HFFc6 (cell line): ENCODE data around the gene GRB14. TPM values are rescaled to one million over a fixed set of nuclear protein-coding genes. Genes with fewer than 3 reads are reported as not detected.

Source experiments
- DNase-seq: peaks from one replicate; pipeline ENCODE4 v3.0.0-alpha.2; 2018
- H3K27ac Mint-ChIP-seq: 2 replicates; pipeline ENCODE4 v1.8.0; 2020; ENCODE audit warnings: mild to moderate bottlenecking, mixed read lengths
- H3K27me3 Mint-ChIP-seq: 2 replicates; pipeline ENCODE4 v1.8.0; 2021; ENCODE audit warnings: mild to moderate bottlenecking, moderate library complexity, mixed read lengths; ENCODE audit not compliant: insufficient read depth
- H3K36me3 Mint-ChIP-seq: 2 replicates; pipeline ENCODE4 v1.8.0; 2021; ENCODE audit warnings: low read depth, mixed read lengths
- H3K4me1 Mint-ChIP-seq: 2 replicates; pipeline ENCODE4 v1.8.0; 2020; ENCODE audit warnings: low read depth, mixed read lengths
- H3K4me3 Mint-ChIP-seq: 2 replicates; pipeline ENCODE4 v1.8.0; 2020; ENCODE audit warnings: mild to moderate bottlenecking, moderate library complexity, mixed read lengths
- H3K9me3 Mint-ChIP-seq: 2 replicates; pipeline ENCODE4 v1.8.0; 2020; ENCODE audit warnings: mild to moderate bottlenecking, mixed read lengths
- total RNA-seq, 6 experiments: library from RNA; stranded (reverse); fragmentation: NEBNext Ultra II Directional; extraction: Animal tissue kit (Norgen Biotek cat#: 25700); gene quantifications; 2 replicates in 1 of 6; 3 replicates in 5 of 6; pipeline ENCODE4 v1.2.3, GENCODE V29; 2021
- TF ChIP-seq, protein P1 (sequence below): fragments of 200-600 bp; sonication (generic); IDR thresholded peaks from 2 replicates; pipeline ENCODE4 v1.5.0; 2021; ENCODE audit warnings: antibody characterized with exemption, mild to moderate bottlenecking

GRB14 gene
- total RNA-seq, 6 experiments from 2014 or later: 0.19 TPM; not detected in 5

DNA sequence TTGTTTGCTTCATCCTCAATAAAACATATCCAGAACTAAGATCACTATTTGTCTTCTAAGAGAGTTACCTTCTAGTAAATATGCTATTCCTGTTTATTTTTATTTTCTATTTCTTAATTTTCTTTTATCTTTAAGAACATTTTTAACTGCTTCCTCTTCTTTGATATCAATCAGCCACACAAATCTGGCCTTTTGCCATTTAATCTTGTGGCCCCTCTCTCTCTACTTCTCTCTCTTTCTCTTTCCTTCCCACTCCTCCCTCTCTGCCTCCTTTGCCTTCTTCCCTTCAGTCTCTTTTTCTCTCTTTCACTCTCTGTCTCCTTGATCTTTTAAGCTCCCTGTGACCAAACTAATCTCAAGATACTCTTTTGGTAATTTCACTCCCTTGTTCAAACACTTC is 108.4 kb downstream of the GRB14 start:
- H3K4me1 Mint-ChIP-seq: no peaks in the 10 kb centered on the region
- no peak overlapping the region for H3K4me3 Mint-ChIP-seq
- no peaks in the 10 kb centered on the region for H3K36me3 Mint-ChIP-seq
- H3K27ac Mint-ChIP-seq: no peak overlapping the region
- DNase-seq: no peak
- H3K27me3 Mint-ChIP-seq: peaks cover 3% of the 10 kb centered on the region; the same call in 1 of the 2 replicates
- peaks cover 15% of the 10 kb centered on the region for H3K9me3 Mint-ChIP-seq
- TF ChIP-seq, protein P1, sequence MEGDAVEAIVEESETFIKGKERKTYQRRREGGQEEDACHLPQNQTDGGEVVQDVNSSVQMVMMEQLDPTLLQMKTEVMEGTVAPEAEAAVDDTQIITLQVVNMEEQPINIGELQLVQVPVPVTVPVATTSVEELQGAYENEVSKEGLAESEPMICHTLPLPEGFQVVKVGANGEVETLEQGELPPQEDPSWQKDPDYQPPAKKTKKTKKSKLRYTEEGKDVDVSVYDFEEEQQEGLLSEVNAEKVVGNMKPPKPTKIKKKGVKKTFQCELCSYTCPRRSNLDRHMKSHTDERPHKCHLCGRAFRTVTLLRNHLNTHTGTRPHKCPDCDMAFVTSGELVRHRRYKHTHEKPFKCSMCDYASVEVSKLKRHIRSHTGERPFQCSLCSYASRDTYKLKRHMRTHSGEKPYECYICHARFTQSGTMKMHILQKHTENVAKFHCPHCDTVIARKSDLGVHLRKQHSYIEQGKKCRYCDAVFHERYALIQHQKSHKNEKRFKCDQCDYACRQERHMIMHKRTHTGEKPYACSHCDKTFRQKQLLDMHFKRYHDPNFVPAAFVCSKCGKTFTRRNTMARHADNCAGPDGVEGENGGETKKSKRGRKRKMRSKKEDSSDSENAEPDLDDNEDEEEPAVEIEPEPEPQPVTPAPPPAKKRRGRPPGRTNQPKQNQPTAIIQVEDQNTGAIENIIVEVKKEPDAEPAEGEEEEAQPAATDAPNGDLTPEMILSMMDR: no peak

DNA sequence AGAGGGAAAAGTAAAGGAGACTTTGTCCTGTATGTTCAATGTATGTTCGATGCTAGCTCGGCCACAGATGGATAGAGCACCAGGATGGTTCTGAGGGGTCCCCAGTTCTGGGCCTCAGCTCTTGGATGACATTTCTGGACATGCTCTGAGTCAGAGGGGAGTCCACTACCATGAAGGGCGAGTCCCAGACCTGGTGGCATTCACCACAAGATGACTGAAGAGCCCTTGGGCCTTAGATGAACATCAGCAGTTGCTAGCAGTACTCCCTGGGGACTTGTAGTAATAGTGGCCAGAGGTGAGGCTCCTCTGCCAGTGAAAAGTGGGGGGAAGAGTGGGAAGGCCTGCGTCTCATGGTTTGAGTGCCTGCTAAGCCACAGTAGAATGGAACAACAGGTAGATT is 109.5 kb downstream of the GRB14 start:
- DNase-seq: no peak
- Mint-ChIP-seq H3K27ac (no peak overlapping the region), H3K9me3 (peaks cover 15% of the 10 kb centered on the region; the same call in 1 of the 2 replicates), H3K4me3 (no peak overlapping the region), H3K36me3 (no peaks in the 10 kb centered on the region), H3K27me3 (peaks cover 3% of the 10 kb centered on the region; the same call in 1 of the 2 replicates), H3K4me1 (no peaks in the 10 kb centered on the region)
- TF ChIP-seq, protein P1: no peak

DNA sequence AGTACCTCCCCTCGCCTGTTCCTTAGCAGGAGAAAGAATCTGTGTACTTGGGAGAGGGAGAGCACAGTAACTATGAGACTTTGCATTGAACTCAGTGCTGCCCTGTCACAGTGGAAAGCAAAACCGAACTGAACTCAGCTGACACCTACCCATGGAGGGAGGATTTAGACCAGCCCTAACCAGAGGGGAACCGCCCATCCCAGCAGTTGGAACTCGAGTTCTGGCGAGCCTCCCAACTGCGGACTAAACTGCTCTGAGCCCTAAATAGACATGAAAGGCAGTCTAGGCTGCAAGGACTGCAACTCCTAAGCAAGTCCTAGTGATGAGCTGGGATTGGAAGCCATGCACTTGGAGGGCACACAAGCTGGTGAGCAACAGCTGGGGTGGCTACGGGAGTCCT is 110.4 kb downstream of the GRB14 start:
- Mint-ChIP-seq H3K36me3 (no peaks in the 10 kb centered on the region), H3K4me1 (no peaks in the 10 kb centered on the region), H3K4me3 (no peak overlapping the region), H3K27ac (no peak overlapping the region), H3K27me3 (peaks cover 3% of the 10 kb centered on the region; the same call in 1 of the 2 replicates), H3K9me3 (peaks cover 12% of the 10 kb centered on the region; the same call in 1 of the 2 replicates)
- DNase-seq: no peak
- TF ChIP-seq, protein P1: no peak

DNA sequence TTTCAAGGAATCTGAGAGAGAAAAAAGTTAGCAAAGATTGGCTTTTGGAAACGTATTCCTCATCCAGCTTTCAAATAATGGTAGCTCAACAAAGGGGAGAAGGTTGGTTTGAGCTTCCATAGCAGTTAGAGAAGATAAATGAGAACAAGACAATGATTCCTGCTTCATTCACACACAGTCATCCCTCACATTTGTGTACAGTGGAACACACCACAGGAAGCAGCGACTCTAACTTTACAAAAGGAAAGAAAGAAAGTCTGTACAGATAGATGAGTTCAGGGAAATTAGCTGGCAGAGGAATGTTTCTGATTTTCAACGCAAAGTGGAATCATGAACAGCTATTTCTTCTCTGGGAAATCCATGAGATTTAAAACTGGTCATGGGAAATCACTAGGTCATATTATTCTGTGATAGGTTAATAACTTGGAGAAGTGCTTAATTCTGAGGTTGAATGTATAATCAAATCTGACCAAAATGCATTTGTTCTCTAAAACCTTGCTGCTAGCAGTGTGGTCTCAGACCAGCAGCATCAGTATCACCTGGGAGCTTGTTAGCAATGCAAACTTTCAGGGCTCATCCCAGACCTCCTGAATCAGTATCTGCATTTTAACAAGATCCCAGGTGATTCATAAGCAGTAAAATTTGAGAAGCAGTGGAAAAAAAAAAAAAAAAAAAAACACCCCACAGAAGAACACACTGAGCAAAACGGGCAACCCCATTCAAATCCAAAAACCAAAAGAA is 112.0 kb downstream of the GRB14 start:
- TF ChIP-seq, protein P1: no peak
- DNase-seq: no peak
- no peak overlapping the region for H3K4me3 Mint-ChIP-seq
- H3K27me3 Mint-ChIP-seq: peaks cover 3% of the 10 kb centered on the region; the same call in 1 of the 2 replicates
- no peak overlapping the region for H3K27ac Mint-ChIP-seq
- H3K9me3 Mint-ChIP-seq: no peaks in the 10 kb centered on the region
- H3K4me1 Mint-ChIP-seq: no peaks in the 10 kb centered on the region
- no peaks in the 10 kb centered on the region for H3K36me3 Mint-ChIP-seq

DNA sequence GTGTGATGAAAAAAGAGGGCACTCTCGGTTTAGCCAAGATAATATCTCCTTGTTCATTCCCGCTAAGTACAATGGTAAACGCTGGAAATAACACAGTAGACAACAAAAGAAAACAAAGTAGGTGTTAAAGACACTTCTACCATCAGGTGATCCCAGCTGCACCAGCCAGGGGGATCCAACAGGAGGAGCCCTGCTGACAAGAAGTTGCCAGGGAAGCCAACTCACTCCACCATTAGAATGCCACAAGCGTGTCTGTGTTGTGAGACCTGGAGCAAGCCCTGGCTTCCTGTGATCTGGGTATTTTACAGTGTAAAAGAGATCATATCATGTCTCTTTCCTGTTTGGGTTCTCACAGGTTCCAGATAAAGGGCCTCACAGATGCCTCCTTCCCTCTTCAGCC is 117.0 kb downstream of the GRB14 start:
- Mint-ChIP-seq H3K27ac (no peak overlapping the region), H3K4me3 (no peak overlapping the region), H3K9me3 (no peaks in the 10 kb centered on the region), H3K27me3 (0 out of 2 replicates have a peak, but pooled peaks cover 2% of the 10 kb centered on the region), H3K36me3 (no peaks in the 10 kb centered on the region), H3K4me1 (no peaks in the 10 kb centered on the region)
- TF ChIP-seq, protein P1: peak; percentile 36; the same call in 1 of the 2 replicates
- DNase-seq: no peak
